Panc1 (cell line): ENCODE measurements around the gene ITPRIPL2. TPM values are rescaled to one million over a fixed set of nuclear protein-coding genes. Genes with fewer than 3 reads are reported as not detected.

Source experiments
- ATAC-seq: fragments of 200-7000 bp; cut with Tn5 transposase; 2 replicates; pipeline ENCODE4 v1.9.1; 2020; ENCODE audit warnings: mild to moderate bottlenecking, moderate library complexity
- BruUV-seq: library from RNA; stranded (reverse); fragments of 400-500 nt; replicated peaks from 2 replicates; lab custom pipeline; 2021; lab: Mats Ljungman, UMichigan
- CTCF ChIA-PET: fragments of 300-600 bp; sonication (Branson Sonifier 250); formaldehyde crosslinking; loops from one replicate; lab custom pipeline; 2022; ENCODE audit warnings: antibody characterized with exemption; lab: Charles Lee
- POLR2A ChIA-PET: fragments of 300-600 bp; sonication (Branson Sonifier 250); formaldehyde crosslinking; loops from one replicate; lab custom pipeline; 2022; ENCODE audit warnings: antibody characterized with exemption; lab: Charles Lee
- DNase-seq: peaks from one replicate; pipeline ENCODE4 v3.0.0-alpha.2; 2010; ENCODE audit warnings: low read depth, low spot score
- H3K27ac ChIP-seq: 2 replicates; pipeline ENCODE4 v1.5.1; 2011; ENCODE audit warnings: mild to moderate bottlenecking, low read length, inconsistent platforms
- H3K27me3 ChIP-seq: fragments of 200-500 bp; sonication (Bioruptor generic); 2 replicates; pipeline ENCODE4 v1.6.0; 2014; ENCODE audit warnings: low read length, inconsistent platforms; ENCODE audit not compliant: control insufficient read depth, insufficient read depth
- H3K36me3 ChIP-seq: fragments of 200-500 bp; sonication (Bioruptor generic); 2 replicates; pipeline ENCODE4 v1.5.1; 2014; ENCODE audit warnings: inconsistent platforms, mild to moderate bottlenecking, low read length, moderate library complexity; ENCODE audit not compliant: control insufficient read depth, insufficient read depth
- H3K4me1 ChIP-seq: 2 replicates; pipeline ENCODE4 v1.5.1; 2011; ENCODE audit warnings: inconsistent platforms, mild to moderate bottlenecking, low read length, moderate library complexity; ENCODE audit not compliant: control insufficient read depth, insufficient read depth
- H3K4me3 ChIP-seq, 2 experiments: 2 replicates each; pipeline ENCODE4 v1.5.1; 2011 to 2012; ENCODE audit warnings: low read depth in 2 of 2, low read length in 2 of 2, mild to moderate bottlenecking in 2 of 2, inconsistent platforms in 1 of 2, moderate library complexity in 1 of 2
- H3K9me3 ChIP-seq: fragments of 200-500 bp; sonication (Bioruptor generic); 2 replicates; pipeline ENCODE4 v1.5.1; 2014; ENCODE audit warnings: low read depth, mild to moderate bottlenecking, inconsistent platforms, low read length, moderate library complexity; ENCODE audit not compliant: control insufficient read depth, insufficient read depth
- POLR2AphosphoS5 ChIP-seq: IDR thresholded peaks from 2 replicates; pipeline ENCODE4 v1.6.1; 2012; ENCODE audit warnings: mild to moderate bottlenecking, low read depth, low read length, moderate library complexity
- SIN3A ChIP-seq: IDR thresholded peaks from 2 replicates; pipeline ENCODE4 v1.6.1; 2012; ENCODE audit warnings: low read depth, mild to moderate bottlenecking, low read length, moderate library complexity, borderline replicate concordance; ENCODE audit not compliant: insufficient read depth
- TCF7L2 ChIP-seq: IDR thresholded peaks from 2 replicates; pipeline ENCODE4 v1.6.1; 2011; ENCODE audit warnings: mild to moderate bottlenecking, low read depth, low read length, inconsistent platforms
- in situ Hi-C: cut with HindIII; loops from 2 replicates; pipeline ENCODE4 v1.10.0; 2016; ENCODE audit warnings: low sequenced_read_pairs, low pct_unique_long_range_greater_than_20kb
- intact Hi-C: fragments of 100-400 bp; cut with micrococcal nuclease; formaldehyde crosslinking; loops from one replicate; pipeline ENCODE4 v1.10.0; 2022; ENCODE audit not compliant: unreplicated experiment
- total RNA-seq: library from RNA; stranded (reverse); gene quantifications from one replicate; pipeline ENCODE4 v1.2.1, GENCODE V29; 2021; ENCODE audit not compliant: unreplicated experiment
- TF ChIP-seq, protein P1 (sequence below): fragments of 450-650 bp; IDR thresholded peaks from 2 replicates; pipeline ENCODE4 v1.5.1; 2017; ENCODE audit warnings: mild to moderate bottlenecking
- TF ChIP-seq, protein P2 (sequence below), 2 experiments: IDR thresholded peaks; 2 replicates each; pipeline ENCODE4 v1.6.1; 2011 to 2012; ENCODE audit warnings: low read depth in 2 of 2, control low read depth in 1 of 2, low read length in 1 of 2, mild to moderate bottlenecking in 1 of 2, moderate library complexity in 1 of 2; ENCODE audit not compliant: insufficient read depth in 1 of 2

Gene ITPRIPL2
- total RNA-seq, 1 experiment from 2014 or later: 83.2 TPM

- Histone ChIP-seq H3K4me1 (peaks cover 13% of the 10 kb centered on the region; the same call in 1 of the 2 replicates), H3K9me3 (no peaks in the 10 kb centered on the region), H3K27ac (no peak overlapping the region), H3K27me3 (no peaks in the 10 kb centered on the region), H3K36me3 (no peaks in the 10 kb centered on the region), H3K4me3 (no peak overlapping the region)
- POLR2A ChIA-PET: no interaction called here
- intact Hi-C loops: no loop called here
- in situ Hi-C loops: no loop called here
- CTCF ChIA-PET: no interaction called here
- ATAC-seq: no peak
- BruUV-seq: no TSS peak
- TF ChIP-seq, protein P1, sequence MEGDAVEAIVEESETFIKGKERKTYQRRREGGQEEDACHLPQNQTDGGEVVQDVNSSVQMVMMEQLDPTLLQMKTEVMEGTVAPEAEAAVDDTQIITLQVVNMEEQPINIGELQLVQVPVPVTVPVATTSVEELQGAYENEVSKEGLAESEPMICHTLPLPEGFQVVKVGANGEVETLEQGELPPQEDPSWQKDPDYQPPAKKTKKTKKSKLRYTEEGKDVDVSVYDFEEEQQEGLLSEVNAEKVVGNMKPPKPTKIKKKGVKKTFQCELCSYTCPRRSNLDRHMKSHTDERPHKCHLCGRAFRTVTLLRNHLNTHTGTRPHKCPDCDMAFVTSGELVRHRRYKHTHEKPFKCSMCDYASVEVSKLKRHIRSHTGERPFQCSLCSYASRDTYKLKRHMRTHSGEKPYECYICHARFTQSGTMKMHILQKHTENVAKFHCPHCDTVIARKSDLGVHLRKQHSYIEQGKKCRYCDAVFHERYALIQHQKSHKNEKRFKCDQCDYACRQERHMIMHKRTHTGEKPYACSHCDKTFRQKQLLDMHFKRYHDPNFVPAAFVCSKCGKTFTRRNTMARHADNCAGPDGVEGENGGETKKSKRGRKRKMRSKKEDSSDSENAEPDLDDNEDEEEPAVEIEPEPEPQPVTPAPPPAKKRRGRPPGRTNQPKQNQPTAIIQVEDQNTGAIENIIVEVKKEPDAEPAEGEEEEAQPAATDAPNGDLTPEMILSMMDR: no peak
- TF ChIP-seq, protein P2, sequence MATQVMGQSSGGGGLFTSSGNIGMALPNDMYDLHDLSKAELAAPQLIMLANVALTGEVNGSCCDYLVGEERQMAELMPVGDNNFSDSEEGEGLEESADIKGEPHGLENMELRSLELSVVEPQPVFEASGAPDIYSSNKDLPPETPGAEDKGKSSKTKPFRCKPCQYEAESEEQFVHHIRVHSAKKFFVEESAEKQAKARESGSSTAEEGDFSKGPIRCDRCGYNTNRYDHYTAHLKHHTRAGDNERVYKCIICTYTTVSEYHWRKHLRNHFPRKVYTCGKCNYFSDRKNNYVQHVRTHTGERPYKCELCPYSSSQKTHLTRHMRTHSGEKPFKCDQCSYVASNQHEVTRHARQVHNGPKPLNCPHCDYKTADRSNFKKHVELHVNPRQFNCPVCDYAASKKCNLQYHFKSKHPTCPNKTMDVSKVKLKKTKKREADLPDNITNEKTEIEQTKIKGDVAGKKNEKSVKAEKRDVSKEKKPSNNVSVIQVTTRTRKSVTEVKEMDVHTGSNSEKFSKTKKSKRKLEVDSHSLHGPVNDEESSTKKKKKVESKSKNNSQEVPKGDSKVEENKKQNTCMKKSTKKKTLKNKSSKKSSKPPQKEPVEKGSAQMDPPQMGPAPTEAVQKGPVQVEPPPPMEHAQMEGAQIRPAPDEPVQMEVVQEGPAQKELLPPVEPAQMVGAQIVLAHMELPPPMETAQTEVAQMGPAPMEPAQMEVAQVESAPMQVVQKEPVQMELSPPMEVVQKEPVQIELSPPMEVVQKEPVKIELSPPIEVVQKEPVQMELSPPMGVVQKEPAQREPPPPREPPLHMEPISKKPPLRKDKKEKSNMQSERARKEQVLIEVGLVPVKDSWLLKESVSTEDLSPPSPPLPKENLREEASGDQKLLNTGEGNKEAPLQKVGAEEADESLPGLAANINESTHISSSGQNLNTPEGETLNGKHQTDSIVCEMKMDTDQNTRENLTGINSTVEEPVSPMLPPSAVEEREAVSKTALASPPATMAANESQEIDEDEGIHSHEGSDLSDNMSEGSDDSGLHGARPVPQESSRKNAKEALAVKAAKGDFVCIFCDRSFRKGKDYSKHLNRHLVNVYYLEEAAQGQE (IDR thresholded peaks at IDR 0.05; ENCODE audit: insufficient read depth in 1 of 2, low read depth in 2 of 2, low read length in 1 of 2): no peak
- no peak for TF ChIP-seq SIN3A
- DNase-seq: no peak
Observed at GRCh38 chr16:19105891-19106624, 7.7 kb upstream of the ITPRIPL2 start.

DNA sequence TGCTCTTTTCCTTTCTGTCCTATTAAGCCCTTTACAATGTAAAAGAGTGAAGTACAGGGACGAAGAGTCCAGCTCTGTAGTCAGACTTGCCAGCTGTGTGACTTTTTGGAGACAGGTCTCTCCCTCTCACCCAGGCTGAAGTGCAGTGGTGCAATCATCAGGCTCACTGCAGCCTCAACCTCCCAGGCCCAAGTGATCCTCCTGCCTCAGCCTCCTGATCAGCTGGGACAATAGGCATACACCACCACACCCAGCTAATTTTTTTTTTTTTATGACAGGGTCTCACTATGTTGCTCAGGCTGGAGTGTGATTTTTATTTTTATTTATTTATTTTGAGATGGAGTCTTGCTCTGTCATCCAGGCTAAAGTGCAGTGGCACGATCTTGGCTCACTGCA lies 7.1 kb upstream of the ITPRIPL2 start:
- TF ChIP-seq TCF7L2 (no peak), SIN3A (no peak), POLR2AphosphoS5 (no peak)
- TF ChIP-seq, protein P2 (IDR thresholded peaks at IDR 0.05; ENCODE audit: insufficient read depth in 1 of 2, low read depth in 2 of 2, low read length in 1 of 2): no peak
- TF ChIP-seq, protein P1: no peak
- no TSS peak for BruUV-seq
- no peaks in the 10 kb centered on the region for H3K27me3 ChIP-seq
- peaks cover 18% of the 10 kb centered on the region; the same call in 1 of the 2 replicates for H3K4me1 ChIP-seq
- ChIA-PET POLR2A (no interaction called here), CTCF (no interaction called here)
- in situ Hi-C loops (no loop called here), intact Hi-C loops (no loop called here)
- ATAC-seq (no peak), DNase-seq (no peak)
- H3K36me3 ChIP-seq: no peaks in the 10 kb centered on the region
- H3K4me3 ChIP-seq: no peak overlapping the region
- H3K9me3 ChIP-seq: no peaks in the 10 kb centered on the region
- no peak overlapping the region for H3K27ac ChIP-seq
